ENCODE results near the gene ROR1.

DNA sequence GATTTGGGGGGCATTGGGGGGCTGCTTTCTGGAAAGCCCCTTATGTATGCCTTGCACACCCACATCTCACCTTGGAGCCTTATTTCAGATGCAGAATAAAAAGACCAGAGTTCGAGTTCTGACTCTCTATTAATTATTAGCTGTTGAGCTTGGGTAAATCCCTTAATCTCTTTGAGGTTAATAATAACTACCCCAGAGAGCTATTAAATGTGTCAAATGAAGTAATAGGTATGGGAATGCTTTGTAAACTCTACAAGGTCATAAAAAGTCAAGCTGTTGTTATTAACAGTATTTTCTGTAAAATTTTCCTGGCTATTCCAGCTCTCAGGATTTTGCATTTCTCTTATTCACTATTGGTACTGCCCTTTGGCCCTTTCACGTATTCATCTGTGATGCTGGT lies 122.9 kb downstream of the ROR1 start:
- TF ChIP-seq, protein P1, sequence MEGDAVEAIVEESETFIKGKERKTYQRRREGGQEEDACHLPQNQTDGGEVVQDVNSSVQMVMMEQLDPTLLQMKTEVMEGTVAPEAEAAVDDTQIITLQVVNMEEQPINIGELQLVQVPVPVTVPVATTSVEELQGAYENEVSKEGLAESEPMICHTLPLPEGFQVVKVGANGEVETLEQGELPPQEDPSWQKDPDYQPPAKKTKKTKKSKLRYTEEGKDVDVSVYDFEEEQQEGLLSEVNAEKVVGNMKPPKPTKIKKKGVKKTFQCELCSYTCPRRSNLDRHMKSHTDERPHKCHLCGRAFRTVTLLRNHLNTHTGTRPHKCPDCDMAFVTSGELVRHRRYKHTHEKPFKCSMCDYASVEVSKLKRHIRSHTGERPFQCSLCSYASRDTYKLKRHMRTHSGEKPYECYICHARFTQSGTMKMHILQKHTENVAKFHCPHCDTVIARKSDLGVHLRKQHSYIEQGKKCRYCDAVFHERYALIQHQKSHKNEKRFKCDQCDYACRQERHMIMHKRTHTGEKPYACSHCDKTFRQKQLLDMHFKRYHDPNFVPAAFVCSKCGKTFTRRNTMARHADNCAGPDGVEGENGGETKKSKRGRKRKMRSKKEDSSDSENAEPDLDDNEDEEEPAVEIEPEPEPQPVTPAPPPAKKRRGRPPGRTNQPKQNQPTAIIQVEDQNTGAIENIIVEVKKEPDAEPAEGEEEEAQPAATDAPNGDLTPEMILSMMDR (conservative IDR thresholded peaks at IDR 0.05 in 1 of 2, IDR thresholded peaks at IDR 0.05 in 1 of 2; ENCODE audit: low read depth in 1 of 2, low read length in 2 of 2), result no peak
- TF ChIP-seq EZH2 (IDR thresholded peaks at IDR 0.05; ENCODE audit: low read length, missing control alignments), result no peak
